HEK293 (cell line): ENCODE results near the gene TRPM2.

Source experiments
- PBX3 ChIP-seq: sonication (generic); formaldehyde crosslinking; IDR thresholded peaks from 2 replicates; pipeline ENCODE4 v1.8.1; 2022; ENCODE audit warnings: mild to moderate bottlenecking, moderate library complexity, missing genetic modification reagents
- YY2 ChIP-seq: fragments of 450-650 bp; formaldehyde crosslinking; IDR thresholded peaks from 2 replicates; pipeline ENCODE4 v1.5.1; 2016; ENCODE audit warnings: missing biosample characterization, missing genetic modification characterization
- TF ChIP-seq, protein P1 (sequence below): fragments of 450-650 bp; formaldehyde crosslinking; IDR thresholded peaks from 2 replicates; pipeline ENCODE4 v1.5.1; 2016; ENCODE audit warnings: missing biosample characterization, missing genetic modification characterization, borderline replicate concordance

DNA sequence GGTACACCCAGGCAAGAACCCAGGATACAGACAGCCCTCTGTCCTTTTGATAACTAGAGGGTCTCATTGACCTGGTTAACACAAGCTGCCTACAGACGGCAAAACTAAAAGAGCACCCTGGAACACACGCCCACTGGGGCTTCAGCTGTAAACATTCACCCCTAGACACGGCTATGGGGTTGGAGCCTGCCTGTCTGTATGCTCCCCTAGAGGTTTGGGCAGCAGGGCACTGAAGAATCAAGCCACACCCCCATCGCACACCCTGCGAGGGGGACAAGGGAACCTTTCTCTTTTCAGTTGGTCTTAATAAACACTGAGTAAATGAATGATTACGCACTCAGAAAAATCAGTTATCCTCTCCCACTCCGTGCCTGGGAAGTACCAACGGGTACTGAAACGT lies 137.4 kb downstream of the TRPM2 start:
- TF ChIP-seq YY2 (tag by site-specific recombination) (no peak), PBX3 (CRISPR knock-in tag) (no peak)
- TF ChIP-seq, protein P1, sequence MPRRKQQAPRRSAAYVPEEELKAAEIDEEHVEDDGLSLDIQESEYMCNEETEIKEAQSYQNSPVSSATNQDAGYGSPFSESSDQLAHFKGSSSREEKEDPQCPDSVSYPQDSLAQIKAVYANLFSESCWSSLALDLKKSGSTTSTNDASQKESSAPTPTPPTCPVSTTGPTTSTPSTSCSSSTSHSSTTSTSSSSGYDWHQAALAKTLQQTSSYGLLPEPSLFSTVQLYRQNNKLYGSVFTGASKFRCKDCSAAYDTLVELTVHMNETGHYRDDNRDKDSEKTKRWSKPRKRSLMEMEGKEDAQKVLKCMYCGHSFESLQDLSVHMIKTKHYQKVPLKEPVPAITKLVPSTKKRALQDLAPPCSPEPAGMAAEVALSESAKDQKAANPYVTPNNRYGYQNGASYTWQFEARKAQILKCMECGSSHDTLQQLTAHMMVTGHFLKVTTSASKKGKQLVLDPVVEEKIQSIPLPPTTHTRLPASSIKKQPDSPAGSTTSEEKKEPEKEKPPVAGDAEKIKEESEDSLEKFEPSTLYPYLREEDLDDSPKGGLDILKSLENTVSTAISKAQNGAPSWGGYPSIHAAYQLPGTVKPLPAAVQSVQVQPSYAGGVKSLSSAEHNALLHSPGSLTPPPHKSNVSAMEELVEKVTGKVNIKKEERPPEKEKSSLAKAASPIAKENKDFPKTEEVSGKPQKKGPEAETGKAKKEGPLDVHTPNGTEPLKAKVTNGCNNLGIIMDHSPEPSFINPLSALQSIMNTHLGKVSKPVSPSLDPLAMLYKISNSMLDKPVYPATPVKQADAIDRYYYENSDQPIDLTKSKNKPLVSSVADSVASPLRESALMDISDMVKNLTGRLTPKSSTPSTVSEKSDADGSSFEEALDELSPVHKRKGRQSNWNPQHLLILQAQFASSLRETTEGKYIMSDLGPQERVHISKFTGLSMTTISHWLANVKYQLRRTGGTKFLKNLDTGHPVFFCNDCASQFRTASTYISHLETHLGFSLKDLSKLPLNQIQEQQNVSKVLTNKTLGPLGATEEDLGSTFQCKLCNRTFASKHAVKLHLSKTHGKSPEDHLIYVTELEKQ (tag by site-specific recombination) = no peak
